Erythroblast (primary cell): ENCODE data around the gene THADA.

ENCODE experiments used
- DNase-seq, 2 experiments: peaks; one replicate each; lab custom pipeline; 2025; lab: John Stamatoyannopoulos, UW
- GATA1 ChIP-seq: IDR thresholded peaks from 2 replicates; pipeline ENCODE4 v1.6.1; 2011; ENCODE audit warnings: low read depth, mild to moderate bottlenecking, control low read depth, low read length, moderate library complexity
- POLR2A ChIP-seq: IDR thresholded peaks from 2 replicates; pipeline ENCODE4 v1.6.1; 2011; ENCODE audit warnings: mild to moderate bottlenecking, low read length

The THADA gene

DNA sequence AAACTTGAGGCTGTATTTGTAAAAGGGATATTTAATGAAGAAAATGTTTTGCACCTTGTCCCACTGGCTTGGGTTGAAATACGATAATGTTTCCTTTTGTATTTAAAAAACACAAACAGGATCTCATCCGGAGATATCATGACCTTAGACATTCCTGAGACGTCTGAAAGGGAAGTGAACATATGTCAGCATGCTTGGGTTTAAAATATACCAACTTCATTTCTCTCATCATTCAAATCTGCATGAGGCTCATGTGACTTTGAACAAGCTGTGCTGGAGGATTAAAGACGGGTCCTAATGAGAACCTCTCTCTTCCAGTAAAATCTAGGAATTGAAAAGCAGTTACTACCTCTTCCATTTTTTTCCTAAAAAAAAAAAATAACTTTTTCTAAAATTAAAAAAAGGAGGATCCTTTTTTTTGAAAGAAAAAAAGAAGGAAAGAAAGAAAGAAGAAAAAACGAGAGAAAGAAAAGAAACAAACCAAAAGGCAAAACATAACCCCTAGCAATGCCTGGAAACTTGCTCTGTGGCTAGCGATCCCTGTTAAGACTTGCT, 262.7 kb downstream of the THADA start:
- TF ChIP-seq POLR2A: no peak
- TF ChIP-seq GATA1: no peak
- DNase-seq: no peak

- no peak for DNase-seq
- TF ChIP-seq GATA1: no peak
- no peak for TF ChIP-seq POLR2A
Observed at GRCh38 chr2:43332653-43333052, 263.2 kb downstream of the THADA start.

- peak; percentile 36 to 50 for DNase-seq
- no peak for TF ChIP-seq GATA1
- TF ChIP-seq POLR2A: no peak
Observed at GRCh38 chr2:43331422-43331821, 264.4 kb downstream of the THADA start.

DNA sequence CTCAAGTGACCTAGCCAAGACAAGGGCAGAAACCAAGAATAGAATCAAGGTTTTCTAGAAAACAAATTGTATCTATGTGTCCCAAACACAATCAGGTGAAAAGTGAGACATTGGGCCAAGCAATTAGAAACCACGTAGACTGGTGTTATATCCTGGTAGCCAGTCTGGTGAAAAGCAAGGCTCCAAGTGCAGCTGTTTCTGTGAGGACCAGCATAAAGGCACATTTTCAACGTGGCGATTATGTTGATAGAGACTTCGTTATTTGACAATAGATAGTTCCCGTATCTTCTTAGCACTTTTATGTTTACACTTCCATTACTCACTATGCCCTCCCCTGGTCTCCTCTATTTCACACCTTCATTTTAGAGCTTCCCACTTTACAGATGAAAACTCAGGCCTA, 266.2 kb downstream of the THADA start:
- no peak for DNase-seq
- TF ChIP-seq GATA1 (no peak), POLR2A (no peak)

GRCh38 chr2:43328832-43329231, 267.0 kb downstream of the THADA start:
- DNase-seq: no peak
- TF ChIP-seq GATA1: no peak
- no peak for TF ChIP-seq POLR2A

- TF ChIP-seq POLR2A: no peak
- no peak for TF ChIP-seq GATA1
- DNase-seq: no peak
Observed at GRCh38 chr2:43328133-43328532, 267.7 kb downstream of the THADA start.

- TF ChIP-seq GATA1: no peak
- TF ChIP-seq POLR2A: no peak
- no peak for DNase-seq
Observed at GRCh38 chr2:43327119-43327518, 268.7 kb downstream of the THADA start.

GRCh38 chr2:43326101-43326825, 269.6 kb downstream of the THADA start:
- TF ChIP-seq GATA1 (no peak), POLR2A (no peak)
- no peak for DNase-seq

GRCh38 chr2:43325107-43325811, 270.6 kb downstream of the THADA start:
- no peak for DNase-seq
- no peak for TF ChIP-seq GATA1
- no peak for TF ChIP-seq POLR2A

DNA sequence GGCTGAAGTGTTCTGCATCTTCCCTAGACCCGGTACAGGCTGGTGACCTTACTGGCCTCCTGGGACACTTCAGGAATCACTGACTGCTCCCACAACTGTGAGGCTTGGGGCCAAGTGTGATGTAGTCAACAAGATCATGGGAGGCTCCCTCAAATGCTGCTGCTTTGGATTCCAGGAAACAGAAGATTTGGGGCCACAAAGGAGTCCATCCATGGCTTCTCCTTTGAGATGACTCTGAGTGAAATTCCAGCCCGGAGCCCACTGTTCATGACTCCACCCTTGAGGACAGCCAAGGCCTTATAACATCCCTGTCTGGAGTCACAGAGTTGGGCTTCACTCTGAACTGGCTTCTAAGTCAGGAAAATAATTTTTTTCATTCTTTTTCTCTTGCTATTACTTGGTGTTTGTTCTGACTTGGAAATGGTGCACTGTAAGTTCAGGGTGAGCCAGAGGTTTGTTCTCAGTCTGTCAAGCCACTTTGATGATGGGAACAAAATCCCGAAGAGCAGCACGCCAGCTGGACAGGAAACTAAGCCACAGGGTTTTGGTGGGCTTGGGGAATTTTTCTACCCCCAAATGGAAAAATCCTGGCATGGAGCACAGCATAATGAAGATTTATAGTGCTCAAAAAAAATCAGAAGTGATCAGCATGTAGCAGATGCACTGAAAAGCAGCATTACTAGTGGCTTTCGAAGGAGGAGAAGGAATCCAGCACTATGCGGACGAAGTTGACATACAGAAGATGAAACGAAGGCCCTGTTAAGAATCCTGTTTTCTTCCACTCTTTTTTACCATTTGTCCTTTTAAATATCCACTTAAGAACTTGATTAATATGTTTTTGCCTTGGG, 271.4 kb downstream of the THADA start:
- DNase-seq: no peak
- TF ChIP-seq POLR2A: no peak
- TF ChIP-seq GATA1: no peak

DNA sequence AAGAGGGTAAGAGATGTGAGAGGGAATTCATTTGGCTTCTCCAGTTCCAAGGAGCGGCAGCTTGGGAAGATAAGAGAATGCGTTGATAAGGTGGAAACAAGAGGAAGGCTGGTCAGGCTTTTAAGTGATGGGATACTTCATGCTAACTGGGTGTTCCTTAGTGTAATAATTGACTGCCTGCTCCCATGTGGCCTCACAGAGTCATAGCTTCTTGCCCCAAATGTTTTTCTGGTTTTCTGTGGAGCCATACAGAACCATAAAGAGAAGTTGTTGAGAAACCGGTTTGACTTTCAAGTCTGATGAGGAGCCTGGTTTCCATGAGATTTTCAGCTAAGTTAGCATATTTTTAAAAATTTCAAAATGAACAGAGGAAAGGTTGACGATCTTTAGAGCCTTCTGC, 272.0 kb downstream of the THADA start:
- TF ChIP-seq POLR2A (no peak), GATA1 (no peak)
- DNase-seq: no peak

DNA sequence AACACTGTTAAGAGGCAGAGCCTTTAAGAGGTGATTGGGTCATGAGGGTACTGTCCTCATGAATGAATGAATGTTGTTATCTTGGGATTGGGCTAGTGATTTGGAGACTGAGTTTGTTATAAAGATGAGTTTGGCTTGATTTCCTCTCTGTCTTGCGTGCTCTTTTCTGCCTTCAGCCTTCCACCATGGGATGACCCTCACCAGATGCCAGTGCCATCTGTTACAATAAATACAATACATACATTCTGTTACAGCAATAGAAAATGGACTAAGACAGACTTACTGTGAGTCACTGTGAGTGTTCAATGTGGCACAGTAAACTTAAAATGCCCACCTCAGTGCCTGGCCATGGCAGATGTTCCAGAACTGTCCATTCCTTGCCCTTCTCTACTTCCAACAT, 274.4 kb downstream of the THADA start:
- DNase-seq: no peak
- TF ChIP-seq POLR2A (no peak), GATA1 (no peak)

DNA sequence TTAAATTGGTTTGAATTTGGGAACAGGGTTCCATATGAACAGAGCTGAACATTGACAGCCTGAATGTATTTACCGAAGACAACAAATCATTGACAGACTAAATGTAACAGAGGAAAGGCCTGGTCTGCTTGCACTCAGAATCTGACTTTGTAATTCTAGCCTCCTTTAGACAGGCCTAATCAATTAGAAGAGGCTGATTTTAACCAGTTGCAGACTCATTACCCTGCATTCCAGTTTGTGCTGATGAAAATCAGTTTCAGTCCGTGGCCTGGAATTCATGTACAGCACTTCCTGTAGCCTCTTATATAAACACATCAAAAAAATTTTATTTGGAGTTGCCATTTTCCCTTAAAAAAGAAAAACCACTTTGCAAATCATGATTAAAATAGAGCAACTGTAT, 276.3 kb downstream of the THADA start:
- TF ChIP-seq GATA1 (no peak), POLR2A (no peak)
- no peak for DNase-seq

DNA sequence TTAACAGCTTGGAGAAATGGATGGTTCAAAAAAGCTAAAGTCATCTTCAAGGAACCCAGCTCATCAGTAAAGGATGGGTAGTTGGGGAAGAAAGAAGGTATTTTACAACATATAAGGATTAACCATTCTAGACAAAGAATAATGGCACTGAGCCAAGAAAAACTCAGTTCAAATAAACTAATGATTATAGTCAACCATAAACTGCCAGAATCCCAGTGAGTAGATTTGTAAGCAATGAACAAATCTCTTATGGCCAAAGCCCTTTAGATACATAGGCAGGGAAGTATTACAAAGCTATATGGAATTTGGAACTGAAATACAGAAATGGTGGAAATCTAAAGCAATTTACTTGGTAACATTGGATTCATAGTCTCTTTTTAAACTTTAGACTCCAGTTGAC, 277.0 kb downstream of the THADA start:
- TF ChIP-seq POLR2A (no peak), GATA1 (no peak)
- DNase-seq: peak in 1 of 2 experiments; percentile 15
